Fibroblast of skin of left biceps (primary cell): ENCODE data around the gene SH2D4B.
"Not testable (repeated sequence)": the region's sequence is repeated elsewhere in the genome, so short reads cannot be mapped to it uniquely, and the experiment has no call there.

Experiments used
- DNase-seq, 2 experiments: peaks; one replicate each; pipeline ENCODE4 v3.0.0-alpha.2; 2013; ENCODE audit warnings: low read depth in 2 of 2

Gene SH2D4B

DNA sequence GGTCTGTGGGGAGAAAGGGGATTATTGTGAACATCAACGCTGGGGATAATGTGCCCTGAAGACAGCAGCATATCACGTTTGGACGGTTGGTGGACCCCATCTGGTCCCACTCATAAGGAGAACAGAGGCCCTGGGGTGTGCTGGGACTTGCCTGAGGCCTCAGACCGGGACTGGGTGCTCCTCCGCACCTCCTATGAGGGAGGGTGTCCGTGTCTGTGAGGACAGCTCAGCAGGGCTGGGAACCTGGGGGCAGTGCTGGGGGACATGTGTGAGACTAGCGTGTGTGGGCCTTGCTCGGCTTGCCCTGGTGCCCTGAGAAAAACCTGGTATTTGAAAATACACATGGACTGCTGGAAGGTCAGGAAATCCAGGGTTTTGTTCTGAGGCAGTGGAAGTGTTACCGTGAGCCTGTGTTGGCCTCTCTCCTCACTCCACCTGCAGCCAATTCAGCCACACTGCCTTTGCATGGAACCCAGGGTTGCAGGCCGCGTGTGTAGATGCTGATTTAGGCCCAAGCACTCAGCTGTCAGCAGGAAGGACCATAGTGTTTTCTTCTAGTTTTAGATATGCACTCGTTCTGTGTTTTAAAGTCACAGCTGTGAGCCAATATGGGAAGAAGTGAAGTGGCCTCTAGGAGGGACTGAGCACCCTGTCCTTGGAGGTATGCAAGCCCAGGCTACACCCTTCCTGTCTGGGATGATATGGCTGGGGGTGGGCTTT is 13.4 kb upstream of the SH2D4B start:
- no peak for DNase-seq

DNA sequence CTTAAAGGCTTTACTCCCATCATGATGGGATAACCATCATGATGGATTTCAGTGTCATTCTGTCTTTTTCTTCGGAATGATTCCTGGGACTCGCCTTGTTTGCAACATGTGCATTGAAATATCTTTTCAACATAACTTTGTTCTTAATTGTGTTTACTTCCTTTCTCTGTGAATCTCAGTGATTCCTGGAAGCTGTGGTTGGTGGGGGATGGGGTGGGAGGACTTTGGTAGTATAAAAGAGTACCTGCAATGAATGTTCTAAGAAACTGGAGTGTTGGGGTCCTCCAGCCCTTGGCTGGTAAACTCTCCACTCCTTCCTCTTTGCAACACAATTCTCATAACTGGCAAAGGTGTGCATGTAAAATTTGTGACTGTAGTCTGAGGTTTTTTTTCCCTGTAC is 11.5 kb upstream of the SH2D4B start:
- no peak for DNase-seq

DNA sequence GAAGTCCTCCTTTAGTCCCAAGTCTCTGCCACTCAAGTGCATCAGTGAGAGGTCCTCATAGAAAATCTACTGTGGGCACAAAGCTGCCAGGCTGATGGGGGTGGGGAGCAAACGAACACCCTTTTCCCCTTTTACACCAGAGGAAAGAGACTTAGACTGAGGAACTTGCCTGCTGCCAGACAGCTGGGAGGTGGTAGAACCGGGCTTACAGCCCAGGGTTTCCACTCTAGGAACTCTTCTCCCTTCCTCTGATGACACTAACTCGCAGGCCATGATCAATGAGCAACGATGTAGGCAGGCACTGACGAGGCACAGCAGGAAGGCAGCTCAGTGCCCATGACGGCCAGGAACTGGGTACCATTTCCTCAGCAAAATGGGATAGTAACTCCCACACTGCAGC is 11.0 kb upstream of the SH2D4B start:
- no peak for DNase-seq

DNA sequence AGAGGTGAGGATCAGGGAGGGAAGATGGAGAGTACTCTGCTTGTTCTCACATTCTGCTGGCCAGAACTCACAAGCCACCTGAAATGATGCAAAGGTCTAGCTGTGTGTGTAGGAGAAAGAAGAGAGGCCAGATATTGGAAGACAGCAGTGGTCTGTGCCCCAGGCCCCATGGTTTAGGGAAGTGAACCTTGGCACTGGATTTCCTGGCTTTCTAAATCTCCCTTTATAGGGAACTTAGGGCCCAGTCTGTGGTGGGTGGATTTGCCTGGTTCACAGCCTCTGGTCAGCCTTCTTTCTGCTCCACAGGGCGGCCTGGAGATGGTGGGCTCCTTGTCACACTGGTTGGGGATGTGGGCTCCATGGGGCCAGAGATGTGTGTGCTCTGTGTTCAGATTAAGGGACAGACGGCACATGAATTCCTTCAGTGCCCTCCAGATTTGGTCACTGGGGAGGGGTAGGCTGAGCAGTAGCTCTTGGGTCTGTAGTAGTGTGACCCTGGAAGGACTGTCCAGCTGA is 9.5 kb upstream of the SH2D4B start:
- no peak for DNase-seq

DNA sequence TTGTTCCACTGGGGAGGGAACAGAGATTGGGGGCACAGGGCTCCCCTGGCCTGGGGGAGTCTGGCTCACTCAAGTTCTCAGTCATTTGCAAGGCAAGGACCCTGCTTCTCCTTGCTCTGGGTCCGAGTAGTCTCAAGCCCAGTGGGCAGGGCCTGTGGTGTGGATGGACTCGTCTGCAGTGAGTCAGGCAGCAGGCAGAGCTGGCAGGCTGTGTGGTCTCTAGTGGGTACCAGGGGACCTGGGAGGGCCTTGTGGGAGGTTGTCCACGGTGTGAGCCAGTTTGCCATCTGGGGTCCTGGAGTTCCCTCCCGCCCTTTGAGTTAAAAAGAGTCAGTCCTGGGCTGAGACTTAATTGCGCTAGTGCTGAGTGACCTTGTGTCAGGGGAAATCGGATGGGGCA is 8.8 kb upstream of the SH2D4B start:
- no peak for DNase-seq

DNA sequence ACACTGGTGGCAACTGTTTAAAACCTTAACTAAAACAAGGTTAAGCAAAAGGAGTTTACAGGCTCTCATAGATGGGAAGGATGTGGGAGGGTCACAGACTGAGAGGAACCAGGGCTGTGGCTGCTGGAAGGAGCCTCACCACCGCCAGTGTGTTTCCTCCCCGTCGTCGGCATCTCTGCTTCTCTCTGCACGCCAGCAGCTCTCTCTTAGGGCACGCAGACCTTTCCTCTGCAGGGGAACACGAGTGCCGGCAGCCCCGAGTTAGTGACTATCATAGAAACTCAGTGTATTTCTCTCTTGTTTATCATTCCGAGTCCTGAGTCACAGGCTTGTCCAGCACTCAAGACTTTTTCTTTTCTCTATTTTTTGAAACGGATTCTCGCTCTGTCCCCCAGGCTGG is 8.1 kb upstream of the SH2D4B start:
- DNase-seq, result no peak

DNA sequence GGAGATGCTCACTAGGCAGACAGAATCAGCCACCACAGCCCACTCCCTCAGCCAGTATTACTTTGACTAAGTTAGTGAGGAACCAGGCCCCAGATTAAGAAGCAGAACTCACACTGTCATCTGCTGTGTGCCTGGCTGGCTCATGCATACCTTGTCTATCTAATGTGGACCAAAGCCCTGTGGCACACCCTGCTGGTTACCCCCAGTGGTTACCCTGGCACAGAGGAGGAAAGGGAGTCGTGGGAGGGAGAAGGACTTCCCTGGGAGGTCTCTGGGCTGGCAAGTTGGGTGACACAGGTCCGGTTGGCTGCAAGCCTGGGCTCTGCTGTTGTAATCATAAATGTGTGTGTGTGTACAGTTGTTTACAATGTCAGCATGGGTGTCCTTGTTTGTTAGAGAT is 7.5 kb upstream of the SH2D4B start:
- no peak for DNase-seq

DNA sequence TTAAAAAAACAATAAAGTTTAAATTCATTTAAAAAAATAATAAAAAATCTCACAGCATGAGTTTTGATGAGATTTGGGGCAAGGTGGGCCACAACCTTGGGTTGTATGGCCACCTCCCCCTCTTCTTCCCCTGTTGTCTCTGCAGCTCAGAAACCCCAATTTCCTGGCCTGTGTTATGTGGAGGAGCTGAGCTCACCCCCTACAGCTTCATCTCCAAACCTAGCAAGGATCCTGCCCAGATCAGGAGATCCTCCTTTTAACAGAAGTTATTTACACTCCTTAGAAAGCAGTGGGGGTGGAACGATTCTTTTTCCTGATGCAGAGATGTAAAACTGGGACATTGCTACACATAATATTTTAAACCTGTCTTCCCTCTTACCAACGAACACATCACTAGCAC is 6.9 kb upstream of the SH2D4B start:
- DNase-seq, result no peak

DNA sequence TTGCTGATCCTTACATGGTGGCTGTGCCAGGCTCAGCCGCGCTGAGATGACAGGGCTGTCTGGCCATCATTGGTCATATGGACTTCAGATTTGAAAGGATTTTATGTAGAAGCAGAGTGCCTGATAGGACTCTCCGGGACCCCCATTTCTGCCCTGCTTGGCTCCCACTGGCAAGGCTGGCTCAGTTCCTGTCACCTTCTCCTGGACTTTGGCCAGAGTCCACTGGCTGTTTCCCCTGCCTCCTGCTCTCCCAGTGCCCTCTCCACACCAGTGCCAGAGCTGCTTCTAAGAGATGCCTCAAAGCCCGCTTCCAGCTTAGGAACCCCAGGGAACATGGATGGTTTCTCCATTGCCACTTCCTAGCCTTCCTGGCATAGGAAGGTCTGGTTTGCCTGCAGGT is 5.1 kb upstream of the SH2D4B start:
- no peak for DNase-seq

DNA sequence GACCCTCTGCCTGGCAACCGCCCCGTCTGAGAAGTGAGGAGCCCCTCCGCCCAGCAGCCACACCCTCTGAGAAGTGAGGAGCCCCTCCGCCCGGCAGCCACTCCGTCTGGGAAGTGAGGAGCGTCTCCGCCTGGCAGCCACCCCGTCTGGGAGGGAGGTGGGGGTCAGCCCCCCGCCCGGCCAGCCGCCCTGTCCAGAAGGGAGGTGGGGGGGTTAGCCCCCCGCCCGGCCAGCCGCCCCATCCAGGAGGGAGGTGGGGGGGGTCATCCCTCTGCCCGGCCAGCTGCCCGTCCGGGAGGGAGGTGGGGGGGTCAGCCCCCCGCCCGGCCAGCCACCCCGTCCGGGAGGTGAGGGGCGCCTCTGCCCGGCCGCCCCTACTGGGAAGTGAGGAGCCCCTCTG is 3.6 kb upstream of the SH2D4B start:
- DNase-seq, result not testable (repeated sequence)

DNA sequence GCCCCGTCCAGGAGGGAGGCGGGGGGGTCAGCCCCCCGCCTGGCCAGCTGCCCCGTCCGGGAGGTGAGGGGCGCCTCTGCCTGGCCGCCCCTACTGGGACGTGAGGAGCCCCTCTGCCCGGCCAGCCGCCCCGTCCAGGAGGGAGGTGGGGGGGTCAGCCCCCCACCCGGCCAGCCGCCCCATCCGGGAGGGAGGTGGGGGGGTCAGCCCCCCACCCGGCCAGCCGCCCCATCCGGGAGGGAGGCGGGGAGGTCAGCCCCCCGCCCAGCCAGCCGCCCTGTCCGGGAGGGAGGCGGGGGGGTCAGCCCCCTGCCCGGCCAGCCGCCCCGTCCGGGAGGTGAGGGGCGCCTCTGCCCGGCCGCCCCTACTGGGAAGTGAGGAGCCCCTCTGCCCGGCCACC is 3.1 kb upstream of the SH2D4B start:
- DNase-seq, result not testable (repeated sequence)

DNA sequence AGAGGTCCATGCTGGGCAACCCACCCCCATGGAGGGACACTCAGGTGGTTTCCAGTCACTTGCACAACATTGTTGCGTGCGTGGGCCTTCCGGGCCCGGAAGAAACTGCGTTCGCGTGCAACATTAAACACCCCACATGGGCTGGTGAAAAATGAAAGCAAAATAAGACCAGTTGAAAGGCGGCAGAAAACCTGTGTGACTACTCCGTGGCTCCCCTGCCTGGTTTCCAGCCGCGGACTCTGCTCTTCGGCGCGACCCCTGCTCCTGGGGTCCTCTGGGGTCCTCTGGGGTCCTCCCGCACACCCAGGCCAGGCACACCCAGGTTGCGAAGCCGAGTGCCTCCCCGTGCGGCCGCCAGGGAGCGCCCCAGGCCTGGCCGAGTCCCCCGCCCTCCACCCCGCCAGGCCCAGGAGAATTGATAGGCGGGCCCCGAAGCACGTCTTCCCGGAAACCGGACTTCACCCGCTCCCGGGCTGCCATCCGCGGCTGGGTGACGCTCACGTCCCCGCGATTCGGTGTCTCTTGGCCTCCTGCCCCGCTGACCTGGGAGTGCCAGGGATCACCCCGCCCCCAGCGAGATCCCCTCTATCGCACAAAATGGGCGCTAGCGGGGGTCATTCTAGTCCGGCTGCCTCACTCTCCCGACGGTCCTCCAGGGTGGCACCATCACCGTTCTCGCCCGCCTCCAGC is 1.9 kb upstream of the SH2D4B start:
- DNase-seq, result no peak

DNA sequence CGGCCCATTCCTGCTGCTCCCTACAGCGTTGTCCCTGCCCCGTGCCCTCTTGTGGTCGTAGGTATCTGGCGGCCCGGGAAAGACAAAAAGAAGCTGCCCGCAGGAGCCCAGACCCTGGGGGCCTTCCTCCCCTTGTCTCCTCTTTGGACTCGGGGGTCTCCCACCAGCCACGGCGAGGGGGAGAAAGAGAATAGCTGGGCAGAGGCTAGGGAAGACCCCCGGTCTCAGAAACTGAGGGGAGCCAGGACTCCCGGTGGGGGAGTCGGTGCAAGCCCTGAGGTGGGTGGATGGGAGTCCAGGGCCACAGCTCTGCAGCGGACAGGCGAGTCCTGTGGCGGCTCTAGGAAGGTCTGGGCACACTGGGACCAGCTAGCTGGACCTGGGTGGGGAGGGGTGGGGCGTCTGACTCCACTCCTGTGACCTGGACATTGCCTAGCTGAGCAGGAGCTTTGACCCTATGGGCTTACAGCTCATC is 1.3 kb upstream of the SH2D4B start:
- no peak for DNase-seq

DNA sequence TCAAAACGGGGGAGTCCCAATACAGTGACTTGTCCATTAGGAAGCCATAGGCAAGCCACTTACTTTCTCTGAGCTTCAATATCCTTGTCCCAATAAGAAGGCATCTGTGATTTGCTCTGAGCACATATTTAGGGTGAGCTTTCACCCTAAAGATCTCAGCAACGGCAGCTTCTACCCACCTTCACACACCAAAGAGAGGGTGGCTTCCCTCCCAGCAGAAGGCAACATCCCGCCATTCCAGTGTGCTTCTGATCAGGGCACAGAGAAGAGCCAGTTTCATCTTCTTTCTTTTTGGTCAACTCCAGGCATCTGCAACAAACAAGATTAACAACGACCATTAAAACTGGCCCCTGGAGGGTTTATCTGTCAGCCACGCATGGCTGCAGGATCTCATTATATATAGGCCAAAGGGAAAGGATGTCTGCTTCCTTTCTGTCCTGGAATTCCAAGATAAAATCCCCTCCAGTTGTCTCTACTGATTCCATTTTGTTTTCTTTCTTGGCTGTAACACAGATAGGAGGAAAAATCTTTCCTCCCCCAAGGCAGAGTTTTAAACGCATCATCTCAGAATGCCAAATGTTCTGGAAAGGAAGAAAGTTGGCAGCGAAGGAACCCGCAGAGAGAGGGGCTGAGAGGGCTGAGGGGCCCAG is 491 bp upstream of the SH2D4B start:
- DNase-seq, result no peak

DNA sequence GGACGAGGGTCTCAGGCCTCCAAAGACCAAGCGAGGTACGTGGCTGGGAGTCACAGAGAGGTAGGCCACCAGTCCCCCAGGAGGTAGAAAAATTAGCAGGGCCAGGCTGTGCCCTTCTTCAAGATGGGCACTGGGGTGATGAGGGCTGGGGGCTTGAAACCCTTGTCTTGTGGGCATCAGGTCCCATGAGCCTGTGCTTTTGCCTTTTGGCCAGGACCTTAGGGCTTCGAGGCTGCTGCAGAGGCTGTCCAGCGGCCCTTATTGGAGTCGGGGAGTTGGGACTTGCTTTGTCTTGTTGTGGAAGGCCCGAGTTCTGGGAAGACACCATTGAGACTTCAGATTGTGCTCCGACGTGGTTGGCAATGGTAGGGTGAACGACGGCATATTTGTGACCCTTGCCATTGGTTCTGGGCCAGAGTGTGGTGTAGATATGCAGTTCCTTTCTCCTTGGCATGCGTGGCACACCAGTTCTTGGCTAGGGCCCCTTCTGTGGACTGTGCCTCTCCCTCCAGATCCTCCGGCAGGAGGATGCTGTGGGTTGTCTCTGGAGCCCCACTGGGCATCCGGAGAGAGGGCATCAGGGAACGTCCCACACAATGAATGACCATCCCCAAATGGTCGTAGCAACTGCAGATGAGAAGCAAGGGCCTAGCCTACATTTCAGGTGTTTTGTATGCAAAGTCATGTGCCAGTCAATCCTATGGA is 931 bp downstream of the SH2D4B start:
- DNase-seq, result no peak

DNA sequence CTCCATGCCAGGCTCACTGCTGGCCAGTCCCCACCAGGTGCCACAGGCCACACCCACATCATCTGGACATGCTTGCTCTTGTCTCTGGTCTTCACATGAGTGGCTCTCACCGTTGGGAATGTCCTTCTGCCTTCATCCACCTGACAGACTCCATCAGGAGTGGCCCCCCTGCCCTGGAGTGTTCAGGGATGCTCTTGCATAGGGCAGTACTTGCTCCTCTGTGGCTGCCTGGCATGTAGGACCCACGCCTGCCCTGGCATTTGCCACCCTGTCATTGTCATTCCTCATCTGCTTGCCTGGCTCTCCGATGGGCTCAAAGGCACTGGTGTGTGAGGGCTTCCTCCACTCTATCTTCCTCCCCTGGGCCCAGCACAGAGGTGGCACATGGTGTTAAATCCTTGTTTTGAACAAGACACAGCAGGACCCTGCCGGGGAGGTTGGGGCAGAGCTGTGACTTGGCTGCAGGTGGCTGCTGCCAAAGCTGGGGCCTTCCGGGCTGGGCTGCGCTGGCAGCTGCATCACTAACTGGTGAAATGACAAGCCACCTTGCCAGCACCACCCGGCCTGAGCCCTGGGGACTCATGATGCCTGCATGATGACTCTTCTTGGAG is 1.8 kb downstream of the SH2D4B start:
- no peak for DNase-seq

DNA sequence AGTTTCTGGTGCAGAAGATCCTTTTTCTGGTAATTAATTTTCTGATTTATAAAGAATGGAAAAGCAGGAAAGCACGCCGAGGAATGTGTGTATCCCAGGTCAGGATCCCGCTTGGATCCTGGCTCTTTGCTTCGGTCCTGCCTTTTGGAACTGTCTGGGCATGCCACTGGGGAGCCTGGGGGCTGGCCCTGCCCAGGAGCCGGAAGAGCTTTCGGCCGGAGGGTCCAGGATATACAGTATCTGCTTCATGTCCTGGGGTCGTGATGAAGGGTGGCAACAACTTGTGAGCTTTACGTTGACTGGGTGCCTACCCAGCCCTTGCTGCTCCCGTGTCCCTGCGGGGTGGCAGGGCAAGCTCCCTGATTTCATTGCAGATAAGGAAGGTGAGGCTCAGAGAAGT is 2.4 kb downstream of the SH2D4B start:
- no peak for DNase-seq

DNA sequence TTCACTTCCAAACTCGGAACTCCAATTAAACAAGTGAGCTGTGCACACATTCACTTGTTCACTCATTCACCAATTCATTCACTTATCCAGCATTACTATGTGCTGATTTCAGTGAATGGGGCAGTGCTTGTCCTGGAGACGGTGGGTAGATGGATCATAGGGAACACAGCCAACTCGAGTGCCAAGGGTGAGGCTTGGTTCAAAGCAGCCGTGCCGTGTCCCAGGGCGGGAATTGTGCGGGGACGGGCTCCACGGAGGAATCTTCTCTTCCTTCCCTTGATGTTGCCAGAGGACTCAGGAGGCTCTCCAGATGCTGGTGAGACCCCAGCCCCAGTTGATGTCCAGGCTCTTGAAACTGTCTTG is 2.9 kb downstream of the SH2D4B start:
- no peak for DNase-seq

DNA sequence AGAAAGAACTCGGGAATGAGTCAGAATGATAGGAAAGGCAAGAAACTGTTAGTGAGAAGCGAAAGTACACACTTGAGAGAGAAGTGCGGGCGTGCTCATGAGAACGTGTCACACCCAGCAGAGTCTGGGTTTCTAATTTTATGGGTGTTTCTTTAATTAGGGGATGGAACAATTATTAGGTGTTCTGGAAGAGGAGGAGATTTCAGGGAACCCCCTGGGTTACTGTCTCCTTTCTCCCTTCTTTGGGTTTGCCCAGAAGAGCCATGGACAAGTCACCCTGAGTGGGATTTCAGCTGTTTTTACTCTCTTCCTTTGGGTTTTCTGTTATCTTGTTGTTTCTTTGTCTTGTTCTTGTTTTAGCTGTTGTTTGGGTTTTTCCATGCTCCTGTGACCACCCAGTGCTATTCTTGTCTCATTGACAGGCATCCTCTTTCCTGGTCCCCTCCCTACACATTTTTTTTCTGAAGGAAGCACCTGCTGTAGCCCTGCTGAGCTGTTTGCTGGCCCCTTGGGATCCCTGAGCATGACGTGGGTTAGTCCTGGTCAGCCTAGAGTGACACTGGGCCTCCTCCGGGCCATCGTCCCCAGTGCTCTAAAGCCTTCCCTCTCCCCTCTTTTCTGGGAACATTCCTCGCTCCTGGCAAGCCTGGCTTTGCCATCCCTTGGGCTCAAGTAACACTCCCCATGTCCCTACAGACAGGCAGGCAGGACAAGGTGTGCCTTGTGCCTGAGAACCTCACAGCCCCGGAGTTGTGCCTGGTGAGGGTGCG is 3.5 kb downstream of the SH2D4B start:
- no peak for DNase-seq

DNA sequence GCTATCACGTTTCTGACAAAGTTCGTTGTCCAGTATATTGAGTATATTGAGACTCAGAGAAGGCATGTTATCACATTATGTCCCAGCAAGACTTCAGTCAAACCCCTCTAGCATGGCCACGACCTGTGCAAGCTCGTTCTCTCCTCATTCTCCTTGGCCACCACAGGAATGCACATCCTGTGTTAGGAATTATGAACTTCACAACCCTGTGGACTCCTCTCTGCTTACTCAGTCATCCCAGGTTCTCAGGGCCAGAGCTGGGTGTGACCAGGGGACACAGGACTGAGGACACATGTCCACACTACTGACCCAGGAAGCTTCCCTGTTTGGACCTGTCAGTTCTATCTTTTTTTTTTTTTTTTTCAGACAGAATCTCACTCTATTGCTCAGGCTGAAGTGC is 4.4 kb downstream of the SH2D4B start:
- DNase-seq, result no peak

DNA sequence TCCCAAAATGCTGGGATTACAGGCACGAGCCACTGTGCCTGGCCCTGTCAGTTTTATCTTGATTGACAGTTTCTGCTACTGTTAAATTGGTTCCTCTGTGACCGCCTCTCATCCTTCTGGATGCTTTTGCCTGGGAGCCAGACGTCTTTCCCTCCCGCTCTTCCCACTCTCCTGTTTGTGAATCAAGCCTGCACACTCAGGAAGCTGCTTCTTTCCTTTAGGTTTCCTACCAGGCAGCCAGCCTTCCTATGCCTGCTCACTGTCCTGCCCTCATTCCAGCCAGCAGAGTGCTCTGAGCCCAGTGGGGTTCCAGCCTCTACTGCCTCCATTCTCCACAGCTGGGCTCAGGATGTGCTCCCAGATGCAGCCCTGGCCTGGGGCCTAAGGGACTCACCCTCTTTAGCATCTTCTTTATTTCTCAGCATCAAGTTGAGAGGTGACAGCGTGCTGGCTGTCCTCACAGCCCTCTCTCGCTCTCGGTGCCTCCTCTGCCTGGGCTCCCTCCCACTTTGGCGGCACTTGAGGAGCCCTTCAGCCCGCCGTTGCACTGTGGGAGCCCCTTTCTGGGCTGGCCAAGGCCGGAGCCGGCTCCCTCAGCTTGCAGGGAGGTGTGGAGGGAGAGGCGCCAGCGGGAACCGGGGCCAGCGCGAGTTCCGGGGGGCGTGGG is 5.1 kb downstream of the SH2D4B start:
- DNase-seq, result no peak
